NT2/D1 (cell line): Measurements from ENCODE around the gene TPX2.

Experiments used
- SUZ12 ChIP-seq: IDR thresholded peaks from 2 replicates; pipeline ENCODE4 v1.6.1; 2011; ENCODE audit not compliant: insufficient read length, insufficient read depth; ENCODE audit errors: extremely low read depth
- YY1 ChIP-seq: IDR thresholded peaks from 2 replicates; pipeline ENCODE4 v1.6.1; 2011; ENCODE audit not compliant: insufficient read length, insufficient read depth
- ZNF274 ChIP-seq: IDR thresholded peaks from 2 replicates; pipeline ENCODE4 v1.6.1; 2011; ENCODE audit warnings: mild to moderate bottlenecking, low read depth, low read length

DNA sequence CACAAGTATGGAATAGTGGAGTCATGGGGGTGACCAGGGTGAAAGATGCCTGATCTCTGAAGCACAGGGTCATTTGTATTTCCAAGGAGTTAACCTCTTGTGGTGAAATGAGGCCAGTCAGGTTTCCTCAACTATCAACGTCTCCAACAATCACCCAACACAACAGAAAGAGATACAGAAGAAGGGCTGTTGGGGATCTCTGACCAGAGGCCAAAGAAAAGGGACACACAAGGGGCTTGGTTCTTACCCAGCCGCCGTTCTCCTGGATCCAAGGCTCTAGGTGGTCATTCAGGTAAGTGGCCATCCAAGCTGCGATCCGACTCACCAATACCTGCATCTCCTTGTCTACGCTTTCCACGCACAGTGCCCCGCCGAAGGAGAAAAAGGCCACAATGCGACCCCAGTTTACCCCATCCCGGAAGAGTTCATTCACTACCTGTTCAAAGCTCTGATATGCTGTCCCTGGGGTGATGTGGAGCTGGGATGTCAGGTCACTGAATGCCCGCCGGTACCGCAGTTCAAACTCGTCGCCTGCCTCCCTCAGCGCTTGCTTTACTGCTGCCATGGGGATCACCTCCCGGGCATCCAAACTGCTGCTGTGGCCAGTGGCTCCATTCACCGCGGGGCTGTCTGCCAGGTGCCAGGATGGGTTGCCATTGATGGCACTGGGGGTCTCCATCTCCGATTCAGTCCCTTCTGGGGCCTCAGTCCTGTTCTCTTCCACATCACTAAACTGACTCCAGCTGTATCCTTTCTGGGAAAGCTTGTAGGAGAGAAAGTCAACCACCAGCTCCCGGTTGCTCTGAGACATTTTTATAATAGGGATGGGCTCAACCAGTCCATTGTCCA, 17.5 kb upstream of the TPX2 start:
- no peak for TF ChIP-seq YY1
- no peak for TF ChIP-seq ZNF274
- TF ChIP-seq SUZ12, result no peak
